Effector memory CD4-positive, alpha-beta T cell (primary cell): ENCODE data around the gene IL10RB.

Experiments
- DNase-seq, 3 donors: peaks; one replicate each; pipeline ENCODE4 v3.0.0-alpha.2; 2020
- H3K27ac ChIP-seq: 2 replicates; pipeline ENCODE4 v1.7.0; 2013; ENCODE audit warnings: mild to moderate bottlenecking, low read length, moderate library complexity; ENCODE audit not compliant: insufficient read depth, poor library complexity, severe bottlenecking
- H3K27me3 ChIP-seq: replicated peaks from 2 replicates; pipeline ENCODE4 v1.7.0; 2013; ENCODE audit warnings: mild to moderate bottlenecking, low read length; ENCODE audit not compliant: insufficient read depth, control insufficient read depth, poor library complexity, severe bottlenecking
- H3K36me3 ChIP-seq: 2 replicates; pipeline ENCODE4 v1.7.0; 2013; ENCODE audit warnings: mild to moderate bottlenecking, low read length, moderate library complexity; ENCODE audit not compliant: control insufficient read depth, insufficient read depth
- H3K4me1 ChIP-seq: 2 replicates; pipeline ENCODE4 v1.7.0; 2013; ENCODE audit warnings: low read length, mild to moderate bottlenecking; ENCODE audit not compliant: control insufficient read depth, insufficient read depth, poor library complexity, severe bottlenecking
- H3K4me3 ChIP-seq: 2 replicates; pipeline ENCODE4 v1.7.0; 2013; ENCODE audit warnings: low read length, low read depth, mild to moderate bottlenecking; ENCODE audit not compliant: insufficient read depth, poor library complexity, severe bottlenecking
- H3K9me3 ChIP-seq: 2 replicates; pipeline ENCODE4 v1.7.0; 2013; ENCODE audit warnings: mild to moderate bottlenecking, low read length, moderate library complexity; ENCODE audit not compliant: control insufficient read depth

The IL10RB gene

GRCh38 chr21:33339135-33339534, 73.0 kb downstream of the IL10RB start:
- no peak for DNase-seq
- H3K36me3 ChIP-seq: peaks cover 31% of the 10 kb centered on the region
- no peaks in the 10 kb centered on the region for H3K9me3 ChIP-seq
- H3K27ac ChIP-seq: no peak overlapping the region
- H3K4me1 ChIP-seq: no peaks in the 10 kb centered on the region
- H3K27me3 ChIP-seq: no peaks in the 10 kb centered on the region
- no peak overlapping the region for H3K4me3 ChIP-seq

- no peak for DNase-seq
- no peaks in the 10 kb centered on the region for H3K4me1 ChIP-seq
- H3K4me3 ChIP-seq: no peak overlapping the region
- no peaks in the 10 kb centered on the region for H3K27me3 ChIP-seq
- H3K9me3 ChIP-seq: no peaks in the 10 kb centered on the region
- H3K27ac ChIP-seq: no peak overlapping the region
- H3K36me3 ChIP-seq: peaks cover 32% of the 10 kb centered on the region
Measured at GRCh38 chr21:33339918-33340317, 73.8 kb downstream of the IL10RB start.

- Histone ChIP-seq H3K27ac (no peak overlapping the region), H3K27me3 (no peaks in the 10 kb centered on the region), H3K4me3 (no peak overlapping the region), H3K9me3 (no peaks in the 10 kb centered on the region), H3K4me1 (no peaks in the 10 kb centered on the region), H3K36me3 (peaks cover 42% of the 10 kb centered on the region)
- DNase-seq: no peak
Measured at GRCh38 chr21:33345751-33346238, 79.6 kb downstream of the IL10RB start.
